ENCODE data around the gene CARD19. TPM values are rescaled to one million over a fixed set of nuclear protein-coding genes. Genes with fewer than 3 reads are reported as not detected.
A peak's percentile ranks its signal among the peaks of the same experiment; 100 is the strongest.
"Not testable (repeated sequence)": the region's sequence is repeated elsewhere in the genome, so short reads cannot be mapped to it uniquely, and the experiment has no call there.

CARD19 gene
- total and polyA plus RNA-seq, 3 experiments from 2014 or later = 43.2 to 66.4 (median 43.6) TPM

DNA sequence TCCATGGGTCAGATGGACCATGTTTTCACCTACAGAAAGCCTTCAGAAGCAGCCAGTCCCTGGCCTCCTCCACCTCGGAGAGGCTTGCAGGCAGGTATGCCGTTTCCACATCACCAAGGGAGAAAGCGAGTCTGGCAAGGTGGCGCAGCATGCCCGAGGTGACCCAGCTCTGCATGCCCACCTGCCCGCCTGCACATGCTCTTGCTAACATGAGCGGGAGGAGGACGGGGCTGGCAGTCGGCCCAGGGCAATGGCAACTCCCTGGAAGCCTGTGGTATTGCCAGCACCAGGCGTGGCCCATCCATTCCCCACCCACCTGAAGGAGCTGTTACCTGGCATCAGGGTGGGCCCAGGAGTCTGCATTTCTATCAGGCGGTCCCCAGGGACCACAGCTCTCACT lies 41.3 kb downstream of the CARD19 start:
- Mint-ChIP-seq H3K4me1 (peaks cover 23 to 43% (median 24%) of the 10 kb centered on the region in 3 donors), H3K36me3 (peaks cover 0 to 7% (median 0%) of the 10 kb centered on the region in 3 donors), H3K4me3 (no peak overlapping the region), H3K9me3 (no peaks in the 10 kb centered on the region), H3K27ac (peak overlapping the region in 4 of 8 donors; percentile 40 to 86 (median 84)), H3K27me3 (peaks cover 0 to 3% of the 10 kb centered on the region in 2 donors)
- no peak for DNase-seq
- CTCF ChIA-PET = interaction anchor here (1.5 kb wide), 1 partner anchor 11 kb away, joined by 6 read pairs; no protein-coding TSS in a partner anchor
- Histone ChIP-seq H3K4me1 (ENCODE audit: insufficient read depth, low read length) (peaks cover 60% of the 10 kb centered on the region), H3K36me3 (ENCODE audit: insufficient read depth, low read length) (no peaks in the 10 kb centered on the region), H3K4me3 (ENCODE audit: low read length) (no peak overlapping the region), H3K9me3 (ENCODE audit: low read length) (no peaks in the 10 kb centered on the region), H3K27ac (ENCODE audit: low read depth, low read length) (no peak overlapping the region), H3K27me3 (ENCODE audit: insufficient read depth, low read length, poor library complexity, severe bottlenecking) (no peaks in the 10 kb centered on the region)
- POLR2A ChIA-PET = no interaction called here

DNA sequence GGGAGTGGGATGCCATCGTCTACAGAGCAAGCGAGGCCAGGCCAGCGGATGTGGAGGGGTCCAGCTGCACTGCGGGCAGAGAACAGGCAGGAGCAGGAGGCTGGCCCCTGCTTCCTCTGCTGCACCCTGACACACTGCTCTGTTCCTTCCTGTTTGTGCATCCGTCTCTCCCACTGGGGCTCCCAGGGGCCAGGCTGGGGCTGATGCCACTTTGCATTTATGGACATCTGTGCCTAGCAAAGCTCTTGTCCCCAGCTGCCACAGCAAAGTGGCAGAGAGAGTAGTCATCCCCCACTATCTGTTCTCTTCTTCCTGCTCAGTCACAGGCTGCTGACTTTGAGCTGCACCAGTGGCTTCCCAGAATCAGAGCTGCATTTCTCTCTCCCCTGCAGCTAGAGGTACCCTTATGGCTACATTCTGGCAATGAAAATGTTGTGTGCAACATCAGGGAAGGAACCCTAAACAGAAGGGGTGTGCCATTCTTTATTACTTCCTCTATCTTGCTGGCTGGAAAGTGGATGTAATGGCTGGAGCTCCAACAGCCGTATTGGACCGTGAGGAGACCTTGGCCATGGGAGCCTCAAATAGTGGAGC lies 42.3 kb downstream of the CARD19 start:
- Histone ChIP-seq H3K9me3 (ENCODE audit: low read length) (no peaks in the 10 kb centered on the region), H3K36me3 (ENCODE audit: insufficient read depth, low read length) (no peaks in the 10 kb centered on the region), H3K4me1 (ENCODE audit: insufficient read depth, low read length) (peaks cover 60% of the 10 kb centered on the region), H3K27ac (ENCODE audit: low read depth, low read length) (no peak overlapping the region), H3K4me3 (ENCODE audit: low read length) (no peak overlapping the region), H3K27me3 (ENCODE audit: insufficient read depth, low read length, poor library complexity, severe bottlenecking) (no peaks in the 10 kb centered on the region)
- Mint-ChIP-seq H3K27me3 (peaks cover 0 to 2% of the 10 kb centered on the region in 2 donors), H3K36me3 (peaks cover 0 to 5% (median 0%) of the 10 kb centered on the region in 3 donors), H3K4me3 (peak overlapping the region in 1 of 7 donors; percentile 13), H3K27ac (peak overlapping the region in 6 of 8 donors; percentile 17 to 84 (median 76)), H3K9me3 (no peaks in the 10 kb centered on the region), H3K4me1 (peaks cover 18 to 41% (median 20%) of the 10 kb centered on the region in 3 donors)
- ChIA-PET CTCF (interaction anchor here (1.5 kb wide), 1 partner anchor 12 kb away, joined by 6 read pairs; no protein-coding TSS in a partner anchor), POLR2A (interaction anchor here (0.5 kb wide), 1 partner anchor 203 kb away, joined by 3 read pairs; no protein-coding TSS in a partner anchor)
- DNase-seq = no peak

DNA sequence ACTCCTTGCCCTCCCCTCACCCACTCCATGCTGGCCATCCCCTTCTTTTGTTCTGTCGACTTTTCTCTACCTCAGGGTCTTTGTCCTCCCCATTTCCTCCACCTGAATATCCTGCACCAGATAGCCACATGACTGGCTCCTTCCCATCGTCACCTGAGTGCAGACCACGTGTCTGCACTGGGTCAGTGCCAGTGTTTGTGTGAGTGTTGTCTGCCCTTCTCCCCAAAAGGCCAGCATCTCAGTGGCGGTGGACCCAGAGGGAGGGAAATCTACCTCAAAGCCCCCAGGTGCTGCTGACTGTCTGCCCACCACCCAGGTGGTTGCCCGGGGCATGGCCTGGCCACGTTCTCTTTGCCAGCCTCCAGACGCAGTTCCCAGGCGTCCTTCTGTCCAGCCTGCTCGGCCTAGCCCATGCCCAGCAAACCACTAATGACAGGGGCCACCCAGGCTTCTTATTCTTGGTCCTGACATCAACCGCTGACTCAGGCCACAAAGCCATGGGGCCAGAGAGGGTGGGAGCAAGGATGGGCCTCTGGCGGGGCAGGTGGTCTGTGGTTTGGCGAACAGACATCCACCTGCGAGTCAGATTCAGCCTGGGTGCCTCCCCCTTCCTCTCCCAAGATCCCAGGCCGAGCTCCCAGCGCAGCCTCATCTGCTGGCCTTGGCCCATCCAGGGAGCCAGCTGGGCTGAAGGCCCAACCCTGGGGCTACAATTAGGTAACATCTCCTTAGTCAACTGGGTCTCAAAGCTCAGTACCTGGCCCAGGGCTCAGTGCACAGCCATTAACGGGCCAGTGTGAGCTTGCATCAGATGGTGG lies 43.6 kb downstream of the CARD19 start:
- ChIA-PET POLR2A (no interaction called here), CTCF (interaction anchor here (1.4 to 1.5 kb wide), 2 partner anchors 14 to 30 kb away, joined by 5 to 7 read pairs; no protein-coding TSS in a partner anchor)
- Histone ChIP-seq H3K4me3 (ENCODE audit: low read length) (no peak overlapping the region), H3K27me3 (ENCODE audit: insufficient read depth, low read length, poor library complexity, severe bottlenecking) (no peaks in the 10 kb centered on the region), H3K9me3 (ENCODE audit: low read length) (no peaks in the 10 kb centered on the region), H3K27ac (ENCODE audit: low read depth, low read length) (no peak overlapping the region), H3K4me1 (ENCODE audit: insufficient read depth, low read length) (peaks cover 68% of the 10 kb centered on the region), H3K36me3 (ENCODE audit: insufficient read depth, low read length) (no peaks in the 10 kb centered on the region)
- peaks cover 26 to 48% (median 29%) of the 10 kb centered on the region in 3 donors for H3K4me1 Mint-ChIP-seq
- no peaks in the 10 kb centered on the region for H3K36me3 Mint-ChIP-seq
- peak overlapping the region in 2 of 8 donors; percentile 23 to 83 for H3K27ac Mint-ChIP-seq
- H3K4me3 Mint-ChIP-seq = no peak overlapping the region
- H3K9me3 Mint-ChIP-seq = no peaks in the 10 kb centered on the region
- DNase-seq = no peak
- peaks cover 0 to 2% of the 10 kb centered on the region in 2 donors for H3K27me3 Mint-ChIP-seq

DNA sequence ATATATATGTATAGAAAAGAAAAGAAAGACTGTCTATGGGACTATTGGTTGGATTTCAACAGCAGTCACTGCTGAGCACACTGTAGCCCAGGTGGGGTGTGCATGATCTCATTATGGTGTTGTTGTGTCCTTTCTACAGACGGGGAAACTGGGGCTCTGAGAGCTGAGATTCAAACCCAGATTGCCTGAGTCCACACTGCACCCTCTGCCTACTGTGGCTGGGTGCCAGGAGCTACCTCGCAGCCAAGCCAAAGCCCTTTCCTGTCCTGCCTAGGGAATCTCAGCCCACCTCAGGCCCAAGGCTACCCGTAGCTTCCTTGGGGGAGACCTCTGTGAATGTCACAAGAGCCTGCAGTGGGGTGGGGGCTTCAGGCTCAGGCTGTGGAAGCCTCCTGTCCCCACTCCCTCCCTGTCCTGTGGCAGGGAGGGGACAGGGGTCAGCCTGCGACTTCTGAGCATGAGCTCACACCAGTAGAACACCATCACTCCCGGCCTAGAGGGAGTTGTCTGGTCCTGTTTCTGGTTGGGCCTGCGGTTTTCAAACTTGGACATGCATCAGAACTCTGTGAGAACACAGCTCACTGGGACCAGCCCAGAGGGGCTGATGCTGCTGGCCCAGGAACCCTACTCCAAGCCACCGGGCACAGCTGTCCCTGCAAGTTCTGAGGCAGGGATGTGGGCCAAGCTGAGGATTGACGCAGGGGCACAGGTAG lies 45.9 kb downstream of the CARD19 start:
- ChIA-PET CTCF (interaction anchor here (3.2 kb wide), 1 partner anchor 8 kb away, joined by 12 read pairs; the partner anchor contains the start of gene NINJ1), POLR2A (interaction anchor here (1.4 kb wide), 1 partner anchor 8 kb away, joined by 9 read pairs; the partner anchor contains the start of gene NINJ1)
- no peaks in the 10 kb centered on the region for H3K36me3 Mint-ChIP-seq
- H3K4me3 Mint-ChIP-seq = no peak overlapping the region
- Histone ChIP-seq H3K4me1 (ENCODE audit: insufficient read depth, low read length) (peaks cover 63% of the 10 kb centered on the region), H3K4me3 (ENCODE audit: low read length) (no peak overlapping the region), H3K27ac (ENCODE audit: low read depth, low read length) (no peak overlapping the region), H3K36me3 (ENCODE audit: insufficient read depth, low read length) (no peaks in the 10 kb centered on the region), H3K27me3 (ENCODE audit: insufficient read depth, low read length, poor library complexity, severe bottlenecking) (no peaks in the 10 kb centered on the region), H3K9me3 (ENCODE audit: low read length) (no peaks in the 10 kb centered on the region)
- peaks cover 0 to 3% (median 0%) of the 10 kb centered on the region in 5 donors for H3K9me3 Mint-ChIP-seq
- no peaks in the 10 kb centered on the region for H3K27me3 Mint-ChIP-seq
- H3K27ac Mint-ChIP-seq = peak overlapping the region in 6 of 8 donors; percentile 9 to 84 (median 60)
- peaks cover 28 to 54% (median 33%) of the 10 kb centered on the region in 3 donors for H3K4me1 Mint-ChIP-seq
- no peak for DNase-seq

DNA sequence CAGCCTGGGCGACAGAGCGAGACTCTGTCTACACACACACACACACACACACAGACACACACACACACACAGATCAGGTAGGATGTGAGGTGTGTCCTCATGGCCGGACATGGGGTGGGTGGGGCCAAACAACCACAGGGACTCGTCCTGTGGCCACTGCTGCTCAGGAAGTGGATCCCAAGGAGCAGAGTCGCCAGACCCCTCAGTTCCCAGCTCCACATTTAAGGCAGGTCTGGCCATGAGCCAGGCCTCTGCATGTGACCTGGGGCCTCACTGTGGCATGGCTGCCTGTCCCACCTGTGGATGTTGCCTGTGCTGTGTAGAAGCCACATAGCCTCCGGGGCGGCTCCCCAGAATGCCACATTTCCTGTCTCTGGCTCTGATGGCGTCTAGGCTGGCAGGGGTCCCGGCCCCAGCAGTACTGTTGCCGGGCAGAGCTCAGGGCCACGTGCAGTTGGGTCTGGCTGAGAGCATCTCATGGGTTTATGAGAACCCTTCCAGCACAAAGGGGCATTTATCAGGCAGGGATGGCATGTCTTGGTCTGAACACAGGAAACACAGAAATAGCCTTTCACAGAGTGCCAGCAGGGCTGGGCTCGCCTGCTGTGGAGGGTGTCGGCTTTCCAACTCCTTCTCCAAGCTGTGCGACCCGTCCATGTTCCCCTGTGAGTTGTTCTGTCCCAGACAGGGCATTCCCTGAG lies 48.0 kb downstream of the CARD19 start:
- peaks cover 54% of the 10 kb centered on the region for H3K4me1 ChIP-seq (ENCODE audit: insufficient read depth, low read length)
- peak overlapping the region; percentile 5 to 81 (median 57) for H3K4me3 Mint-ChIP-seq
- peak overlapping the region; percentile 39 for H3K27ac ChIP-seq (ENCODE audit: low read depth, low read length)
- peaks cover 28 to 54% (median 34%) of the 10 kb centered on the region in 3 donors for H3K4me1 Mint-ChIP-seq
- no peaks in the 10 kb centered on the region for H3K27me3 ChIP-seq (ENCODE audit: insufficient read depth, low read length, poor library complexity, severe bottlenecking)
- ChIA-PET POLR2A (interaction anchor here (1.2 kb wide), 1 partner anchor 10 kb away, joined by 5 read pairs; the partner anchor contains the start of gene NINJ1), CTCF (interaction anchor here (1.0 to 3.2 kb wide), 5 partner anchors 10 to 80 kb away, joined by 4 to 12 read pairs (median 5); partner anchors contain the start of gene NINJ1)
- peaks cover 0 to 5% (median 0%) of the 10 kb centered on the region in 3 donors for H3K36me3 Mint-ChIP-seq
- peak; percentile 34 to 84 (median 73) for DNase-seq
- H3K9me3 Mint-ChIP-seq = peaks cover 0 to 3% (median 0%) of the 10 kb centered on the region in 5 donors
- peak overlapping the region; percentile 42 for H3K4me3 ChIP-seq (ENCODE audit: low read length)
- peak overlapping the region; percentile 92 to 100 (median 96) for H3K27ac Mint-ChIP-seq
- H3K9me3 ChIP-seq (ENCODE audit: low read length) = no peaks in the 10 kb centered on the region
- no peaks in the 10 kb centered on the region for H3K36me3 ChIP-seq (ENCODE audit: insufficient read depth, low read length)
- no peaks in the 10 kb centered on the region for H3K27me3 Mint-ChIP-seq

DNA sequence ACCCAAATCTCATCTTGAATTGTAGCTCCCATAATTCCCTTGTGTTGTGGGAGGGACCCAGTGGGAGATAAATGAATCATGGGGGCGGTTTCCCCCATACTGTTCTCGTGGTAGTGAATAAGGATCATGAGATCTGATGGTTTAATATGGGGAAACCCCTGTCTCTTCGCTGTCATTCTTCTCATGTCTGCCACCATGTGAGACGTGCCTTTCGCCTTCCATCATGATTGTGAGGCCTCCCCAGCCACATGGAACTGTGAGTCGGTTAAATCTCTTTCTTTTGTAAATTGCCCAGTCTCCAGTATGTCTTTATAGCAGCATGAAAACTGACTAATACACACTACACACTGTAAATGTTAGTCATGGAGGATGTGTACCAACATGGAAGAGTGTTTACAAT lies 50.7 kb downstream of the CARD19 start:
- peaks cover 34% of the 10 kb centered on the region for H3K4me1 ChIP-seq (ENCODE audit: insufficient read depth, low read length)
- POLR2A ChIA-PET = interaction anchor here (1.1 kb wide), 1 partner anchor 13 kb away, joined by 3 read pairs; the partner anchor contains the start of gene NINJ1
- H3K4me1 Mint-ChIP-seq = peaks cover 24 to 40% (median 32%) of the 10 kb centered on the region in 3 donors
- H3K27me3 Mint-ChIP-seq; H3K27ac ChIP-seq (ENCODE audit: low read depth, low read length); H3K36me3 Mint-ChIP-seq; H3K27me3 ChIP-seq (ENCODE audit: insufficient read depth, low read length, poor library complexity, severe bottlenecking); H3K4me3 ChIP-seq (ENCODE audit: low read length); H3K9me3 Mint-ChIP-seq; CTCF ChIA-PET; H3K9me3 ChIP-seq (ENCODE audit: low read length); H3K36me3 ChIP-seq (ENCODE audit: insufficient read depth, low read length); DNase-seq; H3K4me3 Mint-ChIP-seq: not testable (repeated sequence)
- peak overlapping the region in 7 of 8 donors; percentile 22 to 87 (median 64) for H3K27ac Mint-ChIP-seq

DNA sequence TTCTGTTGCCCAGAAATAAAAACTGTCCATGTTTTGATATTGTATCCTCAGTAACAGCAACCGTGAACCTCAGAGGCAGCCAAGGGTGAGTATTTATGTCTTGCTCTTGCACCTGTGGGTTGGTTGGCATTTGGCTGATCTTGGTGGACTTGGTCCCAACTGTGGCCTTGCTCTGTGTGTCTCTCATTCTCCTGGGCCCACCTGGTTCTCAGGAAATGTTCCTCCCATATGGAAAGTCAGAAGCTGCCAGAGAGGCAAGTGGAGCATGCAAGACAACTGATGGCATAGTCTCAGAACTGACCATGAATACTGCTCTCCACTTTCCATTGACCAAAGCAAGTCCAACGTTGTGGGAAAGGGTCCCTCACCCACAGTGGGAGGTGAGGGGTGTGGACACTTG lies 51.6 kb downstream of the CARD19 start:
- Mint-ChIP-seq H3K4me3 (no peak overlapping the region), H3K27me3 (no peaks in the 10 kb centered on the region), H3K9me3 (peaks cover 0 to 3% (median 0%) of the 10 kb centered on the region in 5 donors), H3K27ac (peak overlapping the region in 4 of 8 donors; percentile 16 to 70 (median 64)), H3K36me3 (peaks cover 0 to 5% (median 0%) of the 10 kb centered on the region in 3 donors), H3K4me1 (peaks cover 24 to 33% (median 27%) of the 10 kb centered on the region in 3 donors)
- no peaks in the 10 kb centered on the region for H3K36me3 ChIP-seq (ENCODE audit: insufficient read depth, low read length)
- peaks cover 24% of the 10 kb centered on the region for H3K4me1 ChIP-seq (ENCODE audit: insufficient read depth, low read length)
- ChIA-PET POLR2A (no interaction called here), CTCF (no interaction called here)
- no peaks in the 10 kb centered on the region for H3K9me3 ChIP-seq (ENCODE audit: low read length)
- DNase-seq = no peak
- no peak overlapping the region for H3K4me3 ChIP-seq (ENCODE audit: low read length)
- H3K27me3 ChIP-seq (ENCODE audit: insufficient read depth, low read length, poor library complexity, severe bottlenecking) = no peaks in the 10 kb centered on the region
- H3K27ac ChIP-seq (ENCODE audit: low read depth, low read length) = no peak overlapping the region
